Activated CD8-positive, alpha-beta T cell treated with anti-CD3 and anti-CD28 coated beads for 36 hours (primary cell): Measurements from ENCODE around the gene DNAL1. TPM values are rescaled to one million over a fixed set of nuclear protein-coding genes. Genes with fewer than 3 reads are reported as not detected.
"Not testable (repeated sequence)": the region's sequence is repeated elsewhere in the genome, so short reads cannot be mapped to it uniquely, and the experiment has no call there.

Source experiments
- ATAC-seq: fragments of 200-7000 bp; cut with Tn5 transposase; one replicate; pipeline ENCODE4 v1.10.0; 2021; ENCODE audit warnings: mild to moderate bottlenecking, moderate library complexity
- CTCF ChIA-PET: fragments of 350-600 bp; sonication (Branson Sonifier 250); formaldehyde crosslinking; loops from one replicate; lab custom pipeline; 2021; ENCODE audit warnings: antibody characterized with exemption; lab: Charles Lee
- POLR2A ChIA-PET: fragments of 350-600 bp; sonication (Branson Sonifier 250); formaldehyde crosslinking; loops from one replicate; lab custom pipeline; 2021; ENCODE audit warnings: antibody characterized with exemption; lab: Charles Lee
- DNase-seq: peaks from one replicate; pipeline ENCODE4 v3.0.0-alpha.2; 2020
- H3K27ac Mint-ChIP-seq: one replicate; pipeline ENCODE4 v1.8.0; 2021; ENCODE audit warnings: mild to moderate bottlenecking, mixed read lengths
- H3K27me3 Mint-ChIP-seq: one replicate; pipeline ENCODE4 v1.8.0; 2021; ENCODE audit warnings: mixed read lengths
- H3K36me3 Mint-ChIP-seq: one replicate; pipeline ENCODE4 v1.8.0; 2021; ENCODE audit warnings: low read depth, mixed read lengths
- H3K4me1 Mint-ChIP-seq: one replicate; pipeline ENCODE4 v1.8.0; 2021; ENCODE audit warnings: low read depth, mixed read lengths
- H3K4me3 Mint-ChIP-seq: one replicate; pipeline ENCODE4 v1.8.0; 2021; ENCODE audit warnings: mild to moderate bottlenecking, moderate library complexity, mixed read lengths
- H3K9me3 Mint-ChIP-seq: one replicate; pipeline ENCODE4 v1.8.0; 2021; ENCODE audit warnings: mixed read lengths
- CTCF ChIP-seq: fragments of 200-600 bp; IDR thresholded peaks from one replicate; pipeline ENCODE4 v1.8.0; 2022; ENCODE audit warnings: antibody characterized with exemption, mild to moderate bottlenecking
- intact Hi-C: fragments of 100-400 bp; cut with micrococcal nuclease; formaldehyde crosslinking; loops from one replicate; pipeline ENCODE4 v1.10.0; 2022
- total RNA-seq, 2 experiments: library from RNA; stranded (reverse); gene quantifications; one replicate each; pipeline ENCODE4 v1.2.3, GENCODE V29; 2021

The DNAL1 gene
- total RNA-seq, 2 experiments from 2014 or later, result 4.8 to 5.9 TPM

DNA sequence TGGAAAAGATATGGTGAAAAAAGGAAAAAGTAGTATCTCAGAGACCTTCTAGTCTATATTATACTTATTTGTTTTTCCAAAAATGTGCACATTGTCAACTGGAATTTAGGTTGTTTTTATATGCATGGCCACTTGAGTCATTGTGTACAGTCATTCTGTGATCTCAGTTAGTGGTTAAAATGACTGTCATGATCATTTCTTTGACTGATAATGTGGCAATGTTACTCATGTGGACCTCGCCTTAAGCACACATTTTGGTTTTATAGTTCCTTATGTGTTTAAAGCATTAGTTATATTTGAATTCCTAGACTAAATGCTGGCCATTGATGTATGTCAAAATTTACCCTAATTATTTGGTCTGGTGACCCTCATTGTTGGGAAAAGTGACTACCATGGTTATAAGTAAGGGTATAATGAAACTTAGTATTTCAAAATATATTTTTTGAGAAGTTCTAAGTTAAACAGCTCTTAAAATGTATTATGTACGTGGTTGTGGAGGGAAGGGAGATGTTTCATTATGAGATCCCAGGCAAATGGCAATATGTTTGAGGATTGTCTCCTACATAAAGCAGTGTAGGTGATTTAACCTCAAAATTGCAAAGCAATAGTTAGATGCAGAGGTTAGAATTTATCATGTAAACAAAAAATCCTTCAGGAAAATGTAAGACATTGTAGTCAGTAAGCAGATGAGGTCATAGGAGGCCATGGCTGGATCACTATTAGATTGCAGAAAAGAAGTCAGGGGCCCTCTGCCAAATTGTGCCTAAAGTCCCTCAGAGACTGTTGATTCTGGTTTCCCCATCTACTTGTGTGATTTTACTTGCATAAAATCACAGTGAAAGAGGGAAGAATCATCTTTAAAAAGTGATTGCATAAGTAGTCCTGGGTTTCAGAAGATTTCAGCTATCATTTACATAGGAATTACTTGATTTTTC is 51.9 kb downstream of the DNAL1 start:
- Mint-ChIP-seq H3K9me3 (no peaks in the 10 kb centered on the region), H3K4me3 (peak overlapping the region; percentile 47), H3K27ac (peak overlapping the region; percentile 94), H3K4me1 (peaks cover 30% of the 10 kb centered on the region), H3K27me3 (no peaks in the 10 kb centered on the region), H3K36me3 (peaks cover 2% of the 10 kb centered on the region)
- ChIA-PET CTCF (interaction anchor here (1.0 to 1.5 kb wide), 3 partner anchors 16 to 189 kb away, joined by 4 to 7 read pairs (median 5); no protein-coding TSS in a partner anchor), POLR2A (interaction anchor here (0.6 to 1.5 kb wide), 5 partner anchors 9 to 389 kb away, joined by 3 to 5 read pairs (median 3); partner anchors contain the start of gene ZNF410)
- DNase-seq (peak; percentile 29), ATAC-seq (peak; percentile 91)
- intact Hi-C loops, result loop anchor here (1.0 kb wide), 1 partner anchor 52 kb away; the partner anchor contains the start of gene DNAL1
- TF ChIP-seq CTCF, result no peak

DNA sequence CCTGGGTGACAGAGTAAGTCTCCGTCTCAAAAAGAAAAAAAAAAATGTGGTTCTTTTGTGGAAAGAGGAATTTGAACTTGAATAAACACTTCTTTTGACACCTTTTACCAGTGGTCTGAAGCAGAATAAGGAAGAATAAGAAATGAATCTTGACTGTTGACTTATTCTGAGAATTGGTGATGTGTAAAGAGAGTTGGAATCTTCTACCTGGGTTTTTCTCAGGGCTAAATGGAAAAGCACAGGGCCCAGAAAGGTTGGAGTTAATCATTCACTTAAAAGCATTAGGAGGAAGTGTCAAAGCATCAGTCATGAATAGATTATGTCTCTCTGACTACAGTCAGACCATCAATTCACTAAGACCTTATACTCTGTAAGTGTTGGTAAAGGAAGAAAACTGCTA is 55.5 kb downstream of the DNAL1 start:
- POLR2A ChIA-PET, result no interaction called here
- peaks cover 2% of the 10 kb centered on the region for H3K36me3 Mint-ChIP-seq

DNA sequence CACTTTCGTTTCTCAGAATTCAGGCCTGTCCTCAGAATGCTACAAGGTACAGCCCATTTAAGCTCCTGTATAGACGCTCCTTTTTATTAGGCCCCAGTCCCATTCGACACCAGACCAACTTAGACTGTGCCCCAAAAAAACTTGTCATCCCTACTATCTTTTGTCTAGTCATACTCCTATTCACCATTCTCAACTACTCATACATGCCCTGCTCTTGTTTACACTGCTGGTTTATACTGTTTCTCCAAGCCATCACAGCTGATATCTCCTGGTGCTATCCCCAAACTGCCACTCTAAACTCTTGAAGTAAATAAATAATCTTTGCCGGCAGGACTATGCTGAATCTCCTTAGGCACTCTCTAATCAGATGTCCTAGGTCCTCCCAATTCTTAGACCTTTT is 63.3 kb downstream of the DNAL1 start:
- CTCF ChIA-PET, ATAC-seq, POLR2A ChIA-PET, H3K27ac Mint-ChIP-seq, H3K4me3 Mint-ChIP-seq, DNase-seq, H3K9me3 Mint-ChIP-seq, H3K27me3 Mint-ChIP-seq, intact Hi-C loops, H3K36me3 Mint-ChIP-seq: not testable (repeated sequence)
- peaks cover 10% of the 10 kb centered on the region for H3K4me1 Mint-ChIP-seq

More for the DNA sequence above, 55.5 kb downstream of the DNAL1 start:
- H3K4me1 Mint-ChIP-seq, result peaks cover 30% of the 10 kb centered on the region
- ATAC-seq (no peak), DNase-seq (no peak)
- intact Hi-C loops, result no loop called here
- H3K9me3 Mint-ChIP-seq, result no peaks in the 10 kb centered on the region
- CTCF ChIA-PET, result no interaction called here
- TF ChIP-seq CTCF, result no peak
- H3K27ac Mint-ChIP-seq, result no peak overlapping the region
- no peak overlapping the region for H3K4me3 Mint-ChIP-seq
- no peaks in the 10 kb centered on the region for H3K27me3 Mint-ChIP-seq

- no peak overlapping the region for H3K27ac Mint-ChIP-seq
- no peaks in the 10 kb centered on the region for H3K9me3 Mint-ChIP-seq
- H3K4me3 Mint-ChIP-seq, result no peak overlapping the region
- ATAC-seq, result no peak
- ChIA-PET CTCF (interaction anchor here (1.1 kb wide), 1 partner anchor 197 kb away, joined by 3 read pairs; no protein-coding TSS in a partner anchor), POLR2A (interaction anchor here (1.1 to 4.9 kb wide), 2 partner anchors 44 to 48 kb away, joined by 3 to 25 read pairs; no protein-coding TSS in a partner anchor)
- no peak for DNase-seq
- H3K36me3 Mint-ChIP-seq, result peaks cover 10% of the 10 kb centered on the region
- H3K27me3 Mint-ChIP-seq, result no peaks in the 10 kb centered on the region
- peaks cover 18% of the 10 kb centered on the region for H3K4me1 Mint-ChIP-seq
- intact Hi-C loops, result no loop called here
- no peak for TF ChIP-seq CTCF
Observed at GRCh38 chr14:73709904-73710469, 65.2 kb downstream of the DNAL1 start.

DNA sequence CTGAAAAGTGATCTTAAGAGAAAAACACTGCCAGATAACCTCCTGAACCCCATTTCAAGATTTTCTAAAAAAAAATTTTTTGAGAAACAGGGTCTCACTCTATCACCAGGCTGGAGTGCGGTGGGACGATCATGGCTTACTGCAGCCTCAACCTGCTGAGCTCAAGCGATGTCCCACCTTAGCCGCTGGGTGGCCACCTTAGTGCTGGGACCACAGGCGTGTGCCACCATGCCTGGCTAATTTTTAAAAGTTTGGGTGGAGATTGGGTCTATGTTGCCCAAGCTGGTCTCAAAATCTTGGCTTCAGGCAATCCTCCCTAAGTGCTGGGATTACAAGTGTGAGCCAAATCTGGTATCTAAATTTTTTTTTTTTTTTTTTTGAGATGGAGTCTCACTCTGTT is 66.0 kb downstream of the DNAL1 start:
- H3K27me3 Mint-ChIP-seq, result no peaks in the 10 kb centered on the region
- DNase-seq, result no peak
- CTCF ChIA-PET, result interaction anchor here (1.1 to 1.3 kb wide), 2 partner anchors 47 to 198 kb away, joined by 3 read pairs; no protein-coding TSS in a partner anchor
- H3K36me3 Mint-ChIP-seq, result peaks cover 11% of the 10 kb centered on the region
- H3K27ac Mint-ChIP-seq, result no peak overlapping the region
- no peak for ATAC-seq
- TF ChIP-seq CTCF, result no peak
- H3K9me3 Mint-ChIP-seq, result no peaks in the 10 kb centered on the region
- POLR2A ChIA-PET, result interaction anchor here (1.1 to 4.9 kb wide), 2 partner anchors 43 to 47 kb away, joined by 3 to 25 read pairs; no protein-coding TSS in a partner anchor
- H3K4me1 Mint-ChIP-seq, result peaks cover 18% of the 10 kb centered on the region
- intact Hi-C loops, result no loop called here
- peak overlapping the region; percentile 1 for H3K4me3 Mint-ChIP-seq
